SK-N-SH (cell line): ENCODE data around the gene LPCAT1. TPM values are rescaled to one million over a fixed set of nuclear protein-coding genes. Genes with fewer than 3 reads are reported as not detected.

Experiments used
- CTCF ChIA-PET: fragments of 300-600, 350-600 bp; formaldehyde crosslinking; extraction: SDS; loops from one replicate; lab custom pipeline; 2021; lab: Yijun Ruan, JAX
- POLR2A ChIA-PET: fragments of 350-600 bp; sonication (Branson Sonifier 250); formaldehyde crosslinking; extraction: SDS; loops from one replicate; lab custom pipeline; 2020; ENCODE audit warnings: antibody characterized with exemption, inconsistent platforms; lab: Yijun Ruan, JAX
- DNase-seq: peaks from one replicate; pipeline ENCODE4 v3.0.0; 2012
- H2AFZ ChIP-seq: fragments of 200-600 bp; sonication (generic); 2 replicates; pipeline ENCODE4 v1.8.1; 2016; ENCODE audit warnings: antibody characterized with exemption, mild to moderate bottlenecking, low read depth
- H3F3A ChIP-seq: fragments of 200-600 bp; sonication (generic); replicated peaks from 2 replicates; pipeline ENCODE3; 2016; ENCODE audit warnings: antibody characterized with exemption, mild to moderate bottlenecking; ENCODE audit not compliant: insufficient read depth
- H3K27ac ChIP-seq, 2 experiments: fragments of 200-500 bp in 1 of 2; fragments of 200-600 bp in 1 of 2; sonication (Bioruptor generic) in 1 of 2; sonication (generic), shearing (Covaris generic) in 1 of 2; 2 replicates each; pipeline versions ENCODE4 v1.5.1 to v1.6.1; 2014 to 2016; ENCODE audit warnings: low read depth in 2 of 2, inconsistent platforms in 1 of 2, low read length in 1 of 2, mild to moderate bottlenecking in 1 of 2, mixed read lengths in 1 of 2
- H3K27me3 ChIP-seq: fragments of 200-600 bp; sonication (generic), shearing (Covaris generic); 2 replicates; pipeline ENCODE4 v1.6.1; 2016; ENCODE audit warnings: mixed run types; ENCODE audit not compliant: insufficient read depth
- H3K36me3 ChIP-seq, 2 experiments: fragments of 200-500 bp in 1 of 2; fragments of 200-600 bp in 1 of 2; sonication (Bioruptor generic) in 1 of 2; sonication (generic) in 1 of 2; replicated peaks in 1 of 2; 2 replicates each; pipeline versions ENCODE3 to v1.5.1; 2014 to 2016; ENCODE audit warnings: low read length in 1 of 2, mild to moderate bottlenecking in 1 of 2; ENCODE audit not compliant: insufficient read depth in 2 of 2, control insufficient read depth in 1 of 2
- H3K4me1 ChIP-seq, 2 experiments: fragments of 200-500 bp in 1 of 2; fragments of 200-600 bp in 1 of 2; sonication (Bioruptor generic) in 1 of 2; sonication (generic), shearing (Covaris generic) in 1 of 2; 2 replicates each; pipeline versions ENCODE4 v1.5.1 to v1.6.1; 2014 to 2016; ENCODE audit warnings: low read depth in 1 of 2, low read length in 1 of 2, mixed run types in 1 of 2; ENCODE audit not compliant: insufficient read depth in 2 of 2, control insufficient read depth in 1 of 2
- H3K4me2 ChIP-seq: fragments of 200-600 bp; sonication (generic), shearing (Covaris generic); 2 replicates; pipeline ENCODE4 v1.6.1; 2017; ENCODE audit warnings: mixed run types
- H3K4me3 ChIP-seq, 2 experiments: fragments of 200-500 bp in 1 of 2; fragments of 200-600 bp in 1 of 2; sonication (Bioruptor generic) in 1 of 2; sonication (generic), shearing (Covaris generic) in 1 of 2; 2 replicates each; pipeline versions ENCODE4 v1.5.1 to v1.8.1; 2014 to 2016; ENCODE audit warnings: low read depth in 2 of 2, inconsistent platforms in 1 of 2, low read length in 1 of 2, mild to moderate bottlenecking in 1 of 2, mixed read lengths in 1 of 2, moderate library complexity in 1 of 2
- H3K79me2 ChIP-seq: fragments of 200-600 bp; sonication (generic); 2 replicates; pipeline ENCODE4 v1.8.1; 2017; ENCODE audit warnings: mild to moderate bottlenecking; ENCODE audit not compliant: insufficient read depth
- H3K9ac ChIP-seq: fragments of 200-600 bp; sonication (generic); 2 replicates; pipeline ENCODE4 v1.6.1; 2017; ENCODE audit warnings: mixed run types
- H3K9me2 ChIP-seq: fragments of 200-600 bp; sonication (generic); 2 replicates; pipeline ENCODE4 v1.6.1; 2017; ENCODE audit warnings: mixed run types
- H3K9me3 ChIP-seq: fragments of 200-600 bp; sonication (generic); 2 replicates; pipeline ENCODE4 v1.6.1; 2017; ENCODE audit warnings: mixed run types, mild to moderate bottlenecking, moderate library complexity
- H4K20me1 ChIP-seq: fragments of 200-600 bp; sonication (generic); 2 replicates; pipeline ENCODE4 v1.6.1; 2017; ENCODE audit warnings: mild to moderate bottlenecking, mixed run types; ENCODE audit not compliant: insufficient read depth
- CHD2 ChIP-seq: fragments of 150-350 bp; IDR thresholded peaks from 2 replicates; pipeline ENCODE4 v1.6.1; 2018; ENCODE audit warnings: low read length; ENCODE audit not compliant: partially characterized antibody
- EZH2phosphoT487 ChIP-seq: fragments of 200-600 bp; sonication (generic); IDR thresholded peaks from 2 replicates; pipeline ENCODE4 v1.6.1; 2017; ENCODE audit warnings: low read depth, mixed run types, mild to moderate bottlenecking, antibody characterized with exemption, moderate library complexity, borderline replicate concordance
- FOSL2 ChIP-seq: IDR thresholded peaks from 2 replicates; pipeline ENCODE4 v1.4.0; 2012; ENCODE audit warnings: low read depth, mild to moderate bottlenecking, moderate library complexity, borderline replicate concordance
- FOXJ3 ChIP-seq: sonication (generic); formaldehyde crosslinking; IDR thresholded peaks from 2 replicates; pipeline ENCODE4 v1.5.1; 2020; ENCODE audit warnings: mild to moderate bottlenecking, missing genetic modification reagents
- GABPA ChIP-seq: IDR thresholded peaks from 2 replicates; pipeline ENCODE4 v1.4.0; 2012; ENCODE audit warnings: low read depth, mild to moderate bottlenecking
- JUND ChIP-seq: IDR thresholded peaks from 2 replicates; pipeline ENCODE4 v1.4.0; 2012
- NFIC ChIP-seq: IDR thresholded peaks from 2 replicates; pipeline ENCODE4 v1.4.0; 2012; ENCODE audit warnings: borderline replicate concordance
- NRF1 ChIP-seq: IDR thresholded peaks from 2 replicates; pipeline ENCODE4 v1.6.1; 2012; ENCODE audit warnings: low read depth, mild to moderate bottlenecking, low read length
- RAD21 ChIP-seq: IDR thresholded peaks from 2 replicates; pipeline ENCODE4 v1.6.1; 2012; ENCODE audit warnings: mild to moderate bottlenecking, low read length
- RFX5 ChIP-seq: IDR thresholded peaks from 2 replicates; pipeline ENCODE4 v1.6.1; 2012; ENCODE audit warnings: mild to moderate bottlenecking, improper control_type of control experiment, low read length
- TAF1 ChIP-seq: IDR thresholded peaks from 2 replicates; pipeline ENCODE4 v1.6.1; 2012; ENCODE audit warnings: low read depth, mild to moderate bottlenecking, low read length, moderate library complexity, borderline replicate concordance
- TCF12 ChIP-seq: IDR thresholded peaks from 2 replicates; pipeline ENCODE4 v1.4.0; 2012
- USF2 ChIP-seq: fragments of 150-350 bp; IDR thresholded peaks from 2 replicates; pipeline ENCODE4 v1.6.1; 2017; ENCODE audit warnings: antibody characterized with exemption, low read length, low read depth, borderline replicate concordance
- YY1 ChIP-seq: IDR thresholded peaks from 2 replicates; pipeline ENCODE4 v1.4.0; 2012; ENCODE audit warnings: low read depth, mild to moderate bottlenecking
- WGBS: methylation state at CpG from one replicate; pipeline ENCODE4 v1.1.6; 2017; ENCODE audit warnings: low lambda C conversion rate; 5-methylcytosine and 5-hydroxymethylcytosine counted together
- polyA plus RNA-seq, 3 experiments: library from polyadenylated mRNA; depleted of rRNA; stranded (reverse); fragments of >200 nt; gene quantifications; 2 replicates each; pipeline ENCODE4 v1.2.3, GENCODE V29; 2012
- TF ChIP-seq, protein P1 (sequence below): IDR thresholded peaks from 2 replicates; pipeline ENCODE4 v1.4.0; 2012; ENCODE audit warnings: low read depth
- TF ChIP-seq, protein P2 (sequence below): fragments of 150-350 bp; IDR thresholded peaks from 2 replicates; pipeline ENCODE4 v1.6.1; 2016; ENCODE audit warnings: mild to moderate bottlenecking, low read depth, low read length
- TF ChIP-seq, protein P3 (sequence below): IDR thresholded peaks from 2 replicates; pipeline ENCODE4 v1.4.0; 2012; ENCODE audit warnings: low read depth, borderline replicate concordance

Gene LPCAT1
- polyA plus RNA-seq, 1 of the 3 experiments (the other 2 are of a cell fraction): 42.3 TPM

DNA sequence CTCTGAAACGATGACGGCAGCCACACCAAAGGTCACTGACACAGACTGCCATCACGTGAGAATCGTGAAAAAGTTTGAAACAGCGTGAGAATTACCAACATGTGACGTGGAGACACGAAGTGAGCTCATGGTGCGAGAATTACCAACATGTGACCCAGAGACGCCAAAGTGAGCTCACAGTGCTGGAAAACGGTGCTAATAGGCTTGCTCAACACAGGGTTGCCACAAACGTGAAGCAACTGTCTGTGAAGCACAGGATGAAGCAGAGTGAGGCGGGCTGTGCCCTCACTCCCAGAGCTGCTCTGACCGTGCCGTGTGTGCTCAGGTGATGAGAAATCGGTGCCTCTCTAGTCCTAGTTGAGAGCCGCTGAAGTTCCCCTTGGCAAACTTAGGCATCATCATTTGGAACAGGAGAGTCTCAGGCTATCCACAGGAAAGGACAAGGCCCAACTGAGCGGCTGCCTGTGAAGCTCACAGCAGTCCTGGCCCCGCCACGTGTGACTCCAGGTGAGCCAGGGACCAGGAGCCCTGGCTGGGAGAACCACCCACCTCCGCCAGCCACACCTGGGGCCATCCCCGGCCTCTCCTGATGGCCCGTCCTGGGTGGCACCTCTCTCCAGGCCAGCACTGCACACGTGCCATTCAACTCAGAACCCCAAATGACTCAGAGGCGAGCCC lies 48.8 kb downstream of the LPCAT1 start:
- CTCF ChIA-PET: interaction anchor here (1.2 to 1.8 kb wide), 2 partner anchors 170 kb away, joined by 5 to 6 read pairs; no protein-coding TSS in a partner anchor
- Histone ChIP-seq H2AFZ (no peak overlapping the region), H3K36me3 (peaks cover 3 to 60% of the 10 kb centered on the region in 2 experiments)

GRCh38 chr5:1474183-1474839 lies 49.4 kb downstream of the LPCAT1 start:
- 99% methylated on average over 20 of the region's 21 CpGs for WGBS
- peak; percentile 14 for DNase-seq
- Histone ChIP-seq H3K9me3 (no peaks in the 10 kb centered on the region), H3K27ac (no peak overlapping the region), H3K9ac (no peak overlapping the region), H3K9me2 (no peaks in the 10 kb centered on the region), H3K36me3 (peaks cover 3 to 59% of the 10 kb centered on the region in 2 experiments), H4K20me1 (0 out of 2 replicates have a peak, but pooled peaks cover 8% of the 10 kb centered on the region), H3K4me3 (no peak overlapping the region), H3K79me2 (no peaks in the 10 kb centered on the region), H2AFZ (no peak overlapping the region), H3K4me1 (peaks cover 0 to 8% of the 10 kb centered on the region in 2 experiments; a peak in 1 of 4 replicates), H3K27me3 (no peaks in the 10 kb centered on the region), H3K4me2 (no peak overlapping the region), H3F3A (peaks cover 10% of the 10 kb centered on the region)
- TF ChIP-seq TCF12 (no peak), GABPA (no peak)
- ChIA-PET POLR2A (no interaction called here), CTCF (interaction anchor here (1.2 kb wide), 1 partner anchor 171 kb away, joined by 5 read pairs; no protein-coding TSS in a partner anchor)

More for the DNA sequence above, 48.8 kb downstream of the LPCAT1 start:
- TF ChIP-seq EZH2phosphoT487: no peak
- TF ChIP-seq RAD21: no peak
- TF ChIP-seq TCF12: no peak
- WGBS: 92% methylated on average over 17 of the region's 24 CpGs
- no peaks in the 10 kb centered on the region for H3K79me2 ChIP-seq
- POLR2A ChIA-PET: no interaction called here
- no peak overlapping the region for H3K9ac ChIP-seq
- 0 out of 2 replicates have a peak, but pooled peaks cover 4% of the 10 kb centered on the region for H4K20me1 ChIP-seq
- no peak for DNase-seq
- H3K4me2 ChIP-seq: no peak overlapping the region
- H3K9me2 ChIP-seq: no peaks in the 10 kb centered on the region
- H3K4me1 ChIP-seq: peaks cover 0 to 5% of the 10 kb centered on the region in 2 experiments; a peak in 1 of 4 replicates
- no peak overlapping the region for H3K27ac ChIP-seq
- no peak overlapping the region for H3K4me3 ChIP-seq
- no peaks in the 10 kb centered on the region for H3K27me3 ChIP-seq
- H3K9me3 ChIP-seq: no peaks in the 10 kb centered on the region
- peaks cover 10% of the 10 kb centered on the region for H3F3A ChIP-seq

DNA sequence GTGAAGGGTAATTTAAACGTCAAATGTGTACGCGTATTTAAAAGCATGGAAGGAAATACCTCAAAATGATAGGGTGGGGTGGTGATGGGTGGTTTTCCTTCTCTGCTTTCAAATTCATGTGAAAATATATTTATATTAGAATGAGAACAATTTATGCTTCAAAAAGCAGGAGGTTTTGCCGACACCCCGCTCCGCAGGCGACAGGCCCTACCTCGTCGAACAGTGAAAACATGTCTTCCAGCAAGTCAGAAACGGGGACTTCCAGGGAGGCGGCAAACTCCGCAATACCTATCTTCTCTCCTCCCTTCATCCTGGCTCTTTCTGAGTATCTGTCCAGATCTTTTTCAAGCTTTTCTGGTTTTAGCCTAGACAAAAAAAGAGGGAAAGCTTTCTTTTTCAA lies 50.0 kb downstream of the LPCAT1 start:
- no peak overlapping the region for H3K27ac ChIP-seq
- no peak overlapping the region for H3K9ac ChIP-seq
- H3K27me3 ChIP-seq: no peaks in the 10 kb centered on the region
- H3K9me3 ChIP-seq: no peaks in the 10 kb centered on the region
- peak; percentile 4 for DNase-seq
- POLR2A ChIA-PET: no interaction called here
- peaks cover 3 to 53% of the 10 kb centered on the region in 2 experiments for H3K36me3 ChIP-seq
- no peak overlapping the region for H3K4me2 ChIP-seq
- peaks cover 10% of the 10 kb centered on the region for H3F3A ChIP-seq
- H3K79me2 ChIP-seq: no peaks in the 10 kb centered on the region
- peaks cover 0 to 8% of the 10 kb centered on the region in 2 experiments; a peak in 1 of 4 replicates for H3K4me1 ChIP-seq
- no peak overlapping the region for H3K4me3 ChIP-seq
- H2AFZ ChIP-seq: no peak overlapping the region
- H3K9me2 ChIP-seq: no peaks in the 10 kb centered on the region
- H4K20me1 ChIP-seq: 0 out of 2 replicates have a peak, but pooled peaks cover 8% of the 10 kb centered on the region
- 97% methylated on average over 12 of the region's 12 CpGs for WGBS
- CTCF ChIA-PET: interaction anchor here (1.2 kb wide), 1 partner anchor 171 kb away, joined by 5 read pairs; no protein-coding TSS in a partner anchor
- TF ChIP-seq FOSL2 (no peak), TAF1 (no peak), RFX5 (no peak), FOXJ3 (no peak), CHD2 (no peak), YY1 (no peak), GABPA (no peak), USF2 (no peak), NRF1 (no peak), TCF12 (no peak), JUND (no peak), RAD21 (no peak), NFIC (no peak)
- TF ChIP-seq, protein P1, sequence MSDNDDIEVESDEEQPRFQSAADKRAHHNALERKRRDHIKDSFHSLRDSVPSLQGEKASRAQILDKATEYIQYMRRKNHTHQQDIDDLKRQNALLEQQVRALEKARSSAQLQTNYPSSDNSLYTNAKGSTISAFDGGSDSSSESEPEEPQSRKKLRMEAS: no peak
- TF ChIP-seq, protein P2, sequence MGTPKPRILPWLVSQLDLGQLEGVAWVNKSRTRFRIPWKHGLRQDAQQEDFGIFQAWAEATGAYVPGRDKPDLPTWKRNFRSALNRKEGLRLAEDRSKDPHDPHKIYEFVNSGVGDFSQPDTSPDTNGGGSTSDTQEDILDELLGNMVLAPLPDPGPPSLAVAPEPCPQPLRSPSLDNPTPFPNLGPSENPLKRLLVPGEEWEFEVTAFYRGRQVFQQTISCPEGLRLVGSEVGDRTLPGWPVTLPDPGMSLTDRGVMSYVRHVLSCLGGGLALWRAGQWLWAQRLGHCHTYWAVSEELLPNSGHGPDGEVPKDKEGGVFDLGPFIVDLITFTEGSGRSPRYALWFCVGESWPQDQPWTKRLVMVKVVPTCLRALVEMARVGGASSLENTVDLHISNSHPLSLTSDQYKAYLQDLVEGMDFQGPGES: no peak
- TF ChIP-seq, protein P3, sequence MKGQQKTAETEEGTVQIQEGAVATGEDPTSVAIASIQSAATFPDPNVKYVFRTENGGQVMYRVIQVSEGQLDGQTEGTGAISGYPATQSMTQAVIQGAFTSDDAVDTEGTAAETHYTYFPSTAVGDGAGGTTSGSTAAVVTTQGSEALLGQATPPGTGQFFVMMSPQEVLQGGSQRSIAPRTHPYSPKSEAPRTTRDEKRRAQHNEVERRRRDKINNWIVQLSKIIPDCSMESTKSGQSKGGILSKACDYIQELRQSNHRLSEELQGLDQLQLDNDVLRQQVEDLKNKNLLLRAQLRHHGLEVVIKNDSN: no peak
